A673 (cell line): Measurements from ENCODE around the gene ZBTB26. TPM values are rescaled to one million over a fixed set of nuclear protein-coding genes. Genes with fewer than 3 reads are reported as not detected.

Experiments used
- BruUV-seq: library from RNA; stranded (reverse); fragments of 400-500 nt; replicated peaks from 2 replicates; lab custom pipeline; 2021; lab: Mats Ljungman, UMichigan
- CTCF ChIA-PET: fragments of 300-600 bp; sonication (Branson Sonifier 250); formaldehyde crosslinking; loops from one replicate; lab custom pipeline; 2022; ENCODE audit warnings: antibody characterized with exemption; lab: Charles Lee
- POLR2A ChIA-PET: fragments of 300-600 bp; sonication (Branson Sonifier 250); formaldehyde crosslinking; loops from one replicate; lab custom pipeline; 2022; ENCODE audit warnings: antibody characterized with exemption; ENCODE audit not compliant: low non-redundant PET; lab: Charles Lee
- DNase-seq: peaks from one replicate; pipeline ENCODE4 v3.0.0-alpha.2; 2015; ENCODE audit warnings: low spot score
- H3K27ac ChIP-seq: fragments of 200-600 bp; sonication (generic); 2 replicates; pipeline ENCODE4 v1.5.1; 2016; ENCODE audit warnings: mixed run types, low read depth, mild to moderate bottlenecking, mixed read lengths, antibody characterized with exemption, low read length; ENCODE audit not compliant: poor library complexity, severe bottlenecking
- H3K27me3 ChIP-seq: fragments of 200-600 bp; sonication (generic); replicated peaks from 2 replicates; pipeline ENCODE4 v1.6.1; 2017; ENCODE audit warnings: mixed run types, low read depth, mild to moderate bottlenecking, mixed read lengths, antibody characterized with exemption, low read length; ENCODE audit not compliant: insufficient read depth, poor library complexity
- H3K36me3 ChIP-seq: fragments of 200-600 bp; sonication (generic); 2 replicates; pipeline ENCODE4 v1.6.1; 2016; ENCODE audit warnings: mixed run types, mild to moderate bottlenecking, mixed read lengths, antibody characterized with exemption, low read length; ENCODE audit not compliant: insufficient read depth, poor library complexity, severe bottlenecking
- H3K4me1 ChIP-seq: fragments of 200-600 bp; sonication (generic); 2 replicates; pipeline ENCODE4 v1.6.1; 2017; ENCODE audit warnings: mixed run types, mild to moderate bottlenecking, mixed read lengths, antibody characterized with exemption, low read length; ENCODE audit not compliant: insufficient read depth, poor library complexity, severe bottlenecking
- H3K4me3 ChIP-seq: fragments of 200-600 bp; sonication (generic); 2 replicates; pipeline ENCODE4 v1.5.1; 2016; ENCODE audit warnings: low read depth, mixed run types, mild to moderate bottlenecking, mixed read lengths, low read length; ENCODE audit not compliant: poor library complexity, severe bottlenecking
- H3K9me3 ChIP-seq: fragments of 200-600 bp; sonication (generic); 2 replicates; pipeline ENCODE4 v1.6.1; 2016; ENCODE audit warnings: mixed run types, low read depth, mild to moderate bottlenecking, mixed read lengths, antibody characterized with exemption, low read length; ENCODE audit not compliant: poor library complexity, severe bottlenecking
- EZH2 ChIP-seq: fragments of 200-600 bp; sonication (generic); IDR thresholded peaks from 2 replicates; pipeline ENCODE4 v1.6.1; 2017; ENCODE audit warnings: borderline replicate concordance, low read depth, mild to moderate bottlenecking, mixed read lengths, antibody characterized with exemption, low read length; ENCODE audit not compliant: poor library complexity, severe bottlenecking
- intact Hi-C: fragments of 100-400 bp; cut with micrococcal nuclease; formaldehyde crosslinking; loops from one replicate; pipeline ENCODE4 v1.10.0; 2022; ENCODE audit not compliant: unreplicated experiment
- total RNA-seq: library from RNA; stranded (reverse); gene quantifications from 2 replicates; pipeline ENCODE4 v1.2.3, GENCODE V29; 2021
- TF ChIP-seq, protein P1 (sequence below): fragments of 300-800, 200-600 bp; sonication (generic); conservative IDR thresholded peaks from 2 replicates; pipeline ENCODE4 v1.5.1; 2017; ENCODE audit warnings: low read depth, mild to moderate bottlenecking, antibody characterized with exemption, low read length, moderate library complexity, mixed read lengths

Gene ZBTB26
- total RNA-seq, 1 experiment from 2014 or later: 10.1 TPM

DNA sequence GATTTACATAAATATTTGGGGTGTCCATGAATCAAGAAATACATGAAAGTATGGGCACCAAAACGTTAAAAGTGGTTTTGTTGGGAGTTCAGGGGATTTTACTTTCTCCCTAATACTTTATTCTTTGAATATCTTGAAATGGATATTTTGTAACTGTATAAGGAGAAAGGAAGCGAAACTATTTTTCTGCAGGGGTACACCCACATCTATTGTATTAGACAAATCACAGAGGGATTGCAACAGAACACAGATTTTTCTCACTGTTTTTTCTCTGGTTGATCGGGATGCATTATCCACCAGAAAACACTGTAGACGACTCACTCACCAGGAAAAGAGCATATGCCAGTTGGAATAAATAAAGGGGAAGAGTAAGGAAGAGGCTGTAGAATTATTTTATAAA, 8.3 kb upstream of the ZBTB26 start:
- no peak overlapping the region for H3K4me3 ChIP-seq
- peaks cover 31% of the 10 kb centered on the region for H3K36me3 ChIP-seq
- H3K27ac ChIP-seq: no peak overlapping the region
- no peaks in the 10 kb centered on the region for H3K27me3 ChIP-seq
- H3K9me3 ChIP-seq: no peaks in the 10 kb centered on the region
- peaks cover 3% of the 10 kb centered on the region for H3K4me1 ChIP-seq
- DNase-seq: no peak
- TF ChIP-seq, protein P1, sequence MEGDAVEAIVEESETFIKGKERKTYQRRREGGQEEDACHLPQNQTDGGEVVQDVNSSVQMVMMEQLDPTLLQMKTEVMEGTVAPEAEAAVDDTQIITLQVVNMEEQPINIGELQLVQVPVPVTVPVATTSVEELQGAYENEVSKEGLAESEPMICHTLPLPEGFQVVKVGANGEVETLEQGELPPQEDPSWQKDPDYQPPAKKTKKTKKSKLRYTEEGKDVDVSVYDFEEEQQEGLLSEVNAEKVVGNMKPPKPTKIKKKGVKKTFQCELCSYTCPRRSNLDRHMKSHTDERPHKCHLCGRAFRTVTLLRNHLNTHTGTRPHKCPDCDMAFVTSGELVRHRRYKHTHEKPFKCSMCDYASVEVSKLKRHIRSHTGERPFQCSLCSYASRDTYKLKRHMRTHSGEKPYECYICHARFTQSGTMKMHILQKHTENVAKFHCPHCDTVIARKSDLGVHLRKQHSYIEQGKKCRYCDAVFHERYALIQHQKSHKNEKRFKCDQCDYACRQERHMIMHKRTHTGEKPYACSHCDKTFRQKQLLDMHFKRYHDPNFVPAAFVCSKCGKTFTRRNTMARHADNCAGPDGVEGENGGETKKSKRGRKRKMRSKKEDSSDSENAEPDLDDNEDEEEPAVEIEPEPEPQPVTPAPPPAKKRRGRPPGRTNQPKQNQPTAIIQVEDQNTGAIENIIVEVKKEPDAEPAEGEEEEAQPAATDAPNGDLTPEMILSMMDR: no peak
- no peak for TF ChIP-seq EZH2
- POLR2A ChIA-PET: no interaction called here
- no TSS peak for BruUV-seq
- CTCF ChIA-PET: no interaction called here
- intact Hi-C loops: no loop called here

DNA sequence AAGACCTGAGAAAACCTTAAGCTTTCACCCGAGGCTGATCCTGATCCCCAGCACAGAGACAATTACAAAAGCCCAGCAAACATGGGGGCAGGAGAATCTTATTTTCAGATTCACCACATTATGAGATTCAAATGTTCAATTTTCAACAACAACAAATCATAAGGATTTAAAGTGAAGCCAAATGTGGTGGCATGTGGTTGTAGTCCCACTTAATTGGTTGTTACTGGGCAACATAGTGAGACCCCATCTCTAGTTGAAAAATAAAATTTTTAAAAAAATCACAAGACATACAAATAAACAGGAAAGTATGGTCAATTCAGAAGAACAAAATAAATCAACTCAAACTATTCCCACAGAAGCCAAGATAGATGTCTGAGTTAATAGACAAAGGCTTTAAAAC, 5.6 kb upstream of the ZBTB26 start:
- no peak for DNase-seq
- peaks cover 7% of the 10 kb centered on the region for H3K4me1 ChIP-seq
- POLR2A ChIA-PET: no interaction called here
- TF ChIP-seq, protein P1: no peak
- TF ChIP-seq EZH2: no peak
- H3K4me3 ChIP-seq: no peak overlapping the region
- H3K9me3 ChIP-seq: no peaks in the 10 kb centered on the region
- no peaks in the 10 kb centered on the region for H3K27me3 ChIP-seq
- intact Hi-C loops: no loop called here
- peaks cover 26% of the 10 kb centered on the region for H3K36me3 ChIP-seq
- no TSS peak for BruUV-seq
- CTCF ChIA-PET: no interaction called here
- no peak overlapping the region for H3K27ac ChIP-seq

DNA sequence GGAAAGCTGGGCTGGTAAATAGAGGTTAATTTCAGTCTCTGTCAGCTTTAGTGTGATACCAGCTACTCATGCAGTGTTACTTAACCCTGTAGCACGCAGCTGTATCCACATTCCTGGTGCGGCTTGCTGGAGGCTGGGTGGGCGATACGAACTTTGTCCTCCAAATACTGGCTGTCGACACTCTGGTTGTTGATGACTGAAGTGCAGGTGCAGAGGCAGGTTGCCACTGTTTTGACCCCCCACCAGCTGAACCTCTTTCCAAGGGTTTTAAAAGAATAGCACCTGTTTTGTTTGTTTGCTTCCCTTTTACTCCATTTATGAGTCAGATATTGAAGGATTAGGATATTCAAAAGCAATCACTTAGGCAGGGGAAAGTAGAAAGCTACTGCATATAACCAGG, 5.2 kb upstream of the ZBTB26 start:
- CTCF ChIA-PET: no interaction called here

More for the DNA sequence above, 5.2 kb upstream of the ZBTB26 start:
- intact Hi-C loops: no loop called here
- Histone ChIP-seq H3K27ac (no peak overlapping the region), H3K36me3 (peaks cover 26% of the 10 kb centered on the region), H3K9me3 (no peaks in the 10 kb centered on the region), H3K4me1 (peaks cover 7% of the 10 kb centered on the region), H3K4me3 (no peak overlapping the region), H3K27me3 (no peaks in the 10 kb centered on the region)
- no TSS peak for BruUV-seq
- no peak for DNase-seq
- POLR2A ChIA-PET: no interaction called here
- TF ChIP-seq EZH2: no peak
- TF ChIP-seq, protein P1: no peak
